ENCODE data around the gene GGA2. TPM values are rescaled to one million over a fixed set of nuclear protein-coding genes. Genes with fewer than 3 reads are reported as not detected.
"Not testable (repeated sequence)": the region's sequence is repeated elsewhere in the genome, so short reads cannot be mapped to it uniquely, and the experiment has no call there.

GGA2 gene
- total RNA-seq, 1 experiment from 2014 or later, result 90.4 TPM

- peak overlapping the region; percentile 94 for H3K4me3 Mint-ChIP-seq (ENCODE audit: low read depth, unreplicated experiment)
- CTCF ChIA-PET, result interaction anchor here (1.6 to 1.7 kb wide), 2 partner anchors 18 to 52 kb away, joined by 4 to 6 read pairs; no protein-coding TSS in a partner anchor
- peaks cover 35% of the 10 kb centered on the region for H3K4me1 Mint-ChIP-seq (ENCODE audit: low read depth, unreplicated experiment)
- intact Hi-C loops (cut with micrococcal nuclease; ENCODE audit: unreplicated experiment), result no loop called here
- H3K9me3 Mint-ChIP-seq (ENCODE audit: low read depth, unreplicated experiment), result no peaks in the 10 kb centered on the region
- TF ChIP-seq CTCF (IDR thresholded peaks at IDR 0.05; ENCODE audit: unreplicated experiment), result no peak
- peak overlapping the region; percentile 92 for H3K27ac Mint-ChIP-seq (ENCODE audit: unreplicated experiment)
- no peaks in the 10 kb centered on the region for H3K27me3 Mint-ChIP-seq (ENCODE audit: unreplicated experiment)
- no peak for DNase-seq
- H3K36me3 Mint-ChIP-seq (ENCODE audit: insufficient read depth, unreplicated experiment), result peaks cover 40% of the 10 kb centered on the region
- no TSS peak for BruUV-seq (replicated peaks)
These were observed 56.8 kb downstream of the GGA2 start for GRCh38 chr16:23453338-23454052.

- peak; percentile 95 for DNase-seq
- Mint-ChIP-seq H3K4me3 (ENCODE audit: low read depth, unreplicated experiment) (peak within 1 kb of the TSS; percentile 94), H3K36me3 (ENCODE audit: insufficient read depth, unreplicated experiment) (peaks cover 40% of the 10 kb centered on the region), H3K4me1 (ENCODE audit: low read depth, unreplicated experiment) (peaks cover 42% of the 10 kb centered on the region), H3K9me3 (ENCODE audit: low read depth, unreplicated experiment) (no peaks in the 10 kb centered on the region), H3K27ac (ENCODE audit: unreplicated experiment) (peak within 1 kb of the TSS; percentile 92), H3K27me3 (ENCODE audit: unreplicated experiment) (no peaks in the 10 kb centered on the region)
- intact Hi-C loops (cut with micrococcal nuclease; ENCODE audit: unreplicated experiment), result no loop called here
- BruUV-seq (replicated peaks), result TSS peak; percentile 48
- CTCF ChIA-PET, result interaction anchor here (1.6 to 1.7 kb wide), 2 partner anchors 17 to 52 kb away, joined by 4 to 6 read pairs; no protein-coding TSS in a partner anchor
- TF ChIP-seq CTCF (IDR thresholded peaks at IDR 0.05; ENCODE audit: unreplicated experiment), result no peak
These were observed 57.5 kb downstream of the GGA2 start, which contains the start of gene COG7 for GRCh38 chr16:23452572-23453337. COG7 (minus strand) TSS chr16:23453189; CDS start chr16:23452994, 195 bp downstream.

GRCh38 chr16:23452221-23452571 is 58.1 kb downstream of the GGA2 start:
- TSS peak; percentile 44 for BruUV-seq (replicated peaks)
- intact Hi-C loops (cut with micrococcal nuclease; ENCODE audit: unreplicated experiment), result no loop called here
- peaks cover 42% of the 10 kb centered on the region for H3K4me1 Mint-ChIP-seq (ENCODE audit: low read depth, unreplicated experiment)
- CTCF ChIA-PET, result interaction anchor here (1.6 to 1.7 kb wide), 2 partner anchors 16 to 53 kb away, joined by 4 to 6 read pairs; no protein-coding TSS in a partner anchor
- no peaks in the 10 kb centered on the region for H3K27me3 Mint-ChIP-seq (ENCODE audit: unreplicated experiment)
- peaks cover 40% of the 10 kb centered on the region for H3K36me3 Mint-ChIP-seq (ENCODE audit: insufficient read depth, unreplicated experiment)
- DNase-seq, result no peak
- no peaks in the 10 kb centered on the region for H3K9me3 Mint-ChIP-seq (ENCODE audit: low read depth, unreplicated experiment)
- TF ChIP-seq CTCF (IDR thresholded peaks at IDR 0.05; ENCODE audit: unreplicated experiment), result no peak
- peak overlapping the region; percentile 94 for H3K4me3 Mint-ChIP-seq (ENCODE audit: low read depth, unreplicated experiment)
- H3K27ac Mint-ChIP-seq (ENCODE audit: unreplicated experiment), result peak overlapping the region; percentile 92

- peaks cover 40% of the 10 kb centered on the region for H3K36me3 Mint-ChIP-seq (ENCODE audit: insufficient read depth, unreplicated experiment)
- H3K9me3 Mint-ChIP-seq (ENCODE audit: low read depth, unreplicated experiment), result no peaks in the 10 kb centered on the region
- intact Hi-C loops (cut with micrococcal nuclease; ENCODE audit: unreplicated experiment), result no loop called here
- TF ChIP-seq CTCF (IDR thresholded peaks at IDR 0.05; ENCODE audit: unreplicated experiment), result no peak
- CTCF ChIA-PET, result interaction anchor here (0.5 to 1.4 kb wide), 3 partner anchors 12 to 50 kb away, joined by 3 read pairs; no protein-coding TSS in a partner anchor
- no peaks in the 10 kb centered on the region for H3K27me3 Mint-ChIP-seq (ENCODE audit: unreplicated experiment)
- peak overlapping the region; percentile 36 for H3K4me3 Mint-ChIP-seq (ENCODE audit: low read depth, unreplicated experiment)
- DNase-seq, result peak; percentile 15
- H3K4me1 Mint-ChIP-seq (ENCODE audit: low read depth, unreplicated experiment), result peaks cover 37% of the 10 kb centered on the region
- peak overlapping the region; percentile 54 for H3K27ac Mint-ChIP-seq (ENCODE audit: unreplicated experiment)
- no TSS peak for BruUV-seq (replicated peaks)
These were observed 61.9 kb downstream of the GGA2 start for GRCh38 chr16:23448392-23448791.

GRCh38 chr16:23437542-23437941 is 72.8 kb downstream of the GGA2 start:
- H3K4me1 Mint-ChIP-seq (ENCODE audit: low read depth, unreplicated experiment); H3K9me3 Mint-ChIP-seq (ENCODE audit: low read depth, unreplicated experiment); H3K4me3 Mint-ChIP-seq (ENCODE audit: low read depth, unreplicated experiment); H3K27ac Mint-ChIP-seq (ENCODE audit: unreplicated experiment); H3K27me3 Mint-ChIP-seq (ENCODE audit: unreplicated experiment); BruUV-seq (replicated peaks); DNase-seq: not testable (repeated sequence)
- H3K36me3 Mint-ChIP-seq (ENCODE audit: insufficient read depth, unreplicated experiment), result peaks cover 24% of the 10 kb centered on the region
- CTCF ChIA-PET, result interaction anchor here (4.0 kb wide), 1 partner anchor 254 kb away, joined by 54 read pairs; the partner anchor contains the start of gene SCNN1G
- intact Hi-C loops (cut with micrococcal nuclease; ENCODE audit: unreplicated experiment), result loop anchor here (10.0 kb wide), 1 partner anchor 133 kb away; the partner anchor contains the start of gene SCNN1B
